HG03097 (cell line): ENCODE data around the gene VSIR.

Experiments
- ATAC-seq: cut with Tn5 transposase; IDR thresholded peaks from one replicate; pipeline ENCODE4 v1.9.1; 2021; ENCODE audit not compliant: unreplicated experiment, low FRiP score

The VSIR gene

GRCh38 chr10:71807557-71808510 is 34.5 kb upstream of the VSIR start:
- ATAC-seq: no peak

GRCh38 chr10:71806704-71807556 is 33.6 kb upstream of the VSIR start:
- ATAC-seq: no peak

GRCh38 chr10:71805776-71806703 is 32.7 kb upstream of the VSIR start:
- no peak for ATAC-seq

- no peak for ATAC-seq
Measured at GRCh38 chr10:71804077-71804476, 30.8 kb upstream of the VSIR start.

GRCh38 chr10:71802715-71803488 is 29.6 kb upstream of the VSIR start:
- ATAC-seq: no peak

- no peak for ATAC-seq
Measured at GRCh38 chr10:71802235-71802634, 28.9 kb upstream of the VSIR start.

GRCh38 chr10:71801361-71801760 is 28.0 kb upstream of the VSIR start:
- no peak for ATAC-seq

GRCh38 chr10:71799608-71800453 is 26.5 kb upstream of the VSIR start:
- no peak for ATAC-seq

- ATAC-seq: no peak
Measured at GRCh38 chr10:71799112-71799511, 25.8 kb upstream of the VSIR start.

GRCh38 chr10:71798308-71798624 is 24.9 kb upstream of the VSIR start:
- no peak for ATAC-seq

GRCh38 chr10:71797533-71798307 is 24.4 kb upstream of the VSIR start:
- ATAC-seq: no peak

- no peak for ATAC-seq
Measured at GRCh38 chr10:71796749-71797405, 23.6 kb upstream of the VSIR start.

GRCh38 chr10:71795248-71795647 is 21.9 kb upstream of the VSIR start:
- ATAC-seq: no peak

GRCh38 chr10:71790749-71791440 is 17.6 kb upstream of the VSIR start:
- ATAC-seq: no peak

- no peak for ATAC-seq
Measured at GRCh38 chr10:71789871-71790270, 16.6 kb upstream of the VSIR start.

GRCh38 chr10:71788954-71789353 is 15.6 kb upstream of the VSIR start:
- no peak for ATAC-seq

GRCh38 chr10:71784679-71785272 is 11.5 kb upstream of the VSIR start:
- ATAC-seq: no peak
